ENCODE results near the gene ZFHX2.

The ZFHX2 gene

GRCh38 chr14:23494223-23494622 is 57.3 kb downstream of the ZFHX2 start:
- TF ChIP-seq CTCF (IDR thresholded peaks at IDR 0.05), result no peak
- no peak for TF ChIP-seq ZFX (IDR thresholded peaks at IDR 0.05; ENCODE audit: borderline replicate concordance)
- no peak overlapping the region for H3K27ac ChIP-seq

- TF ChIP-seq ZFX (IDR thresholded peaks at IDR 0.05; ENCODE audit: borderline replicate concordance) (no peak), CTCF (IDR thresholded peaks at IDR 0.05) (no peak)
- H3K27ac ChIP-seq, result no peak overlapping the region
Observed at GRCh38 chr14:23492618-23493272, 58.8 kb downstream of the ZFHX2 start.

- no peak overlapping the region for H3K27ac ChIP-seq
- TF ChIP-seq ZFX (IDR thresholded peaks at IDR 0.05; ENCODE audit: borderline replicate concordance) (no peak), CTCF (IDR thresholded peaks at IDR 0.05) (no peak)
Observed at GRCh38 chr14:23487216-23487615, 64.3 kb downstream of the ZFHX2 start.

GRCh38 chr14:23486036-23486435 is 65.5 kb downstream of the ZFHX2 start:
- no peak overlapping the region for H3K27ac ChIP-seq
- TF ChIP-seq CTCF (IDR thresholded peaks at IDR 0.05) (no peak), ZFX (IDR thresholded peaks at IDR 0.05; ENCODE audit: borderline replicate concordance) (no peak)

- H3K27ac ChIP-seq, result no peak overlapping the region
- TF ChIP-seq ZFX (IDR thresholded peaks at IDR 0.05; ENCODE audit: borderline replicate concordance) (no peak), CTCF (IDR thresholded peaks at IDR 0.05) (no peak)
Observed at GRCh38 chr14:23485326-23485725, 66.2 kb downstream of the ZFHX2 start.

GRCh38 chr14:23483236-23483854 is 68.2 kb downstream of the ZFHX2 start:
- H3K27ac ChIP-seq, result no peak overlapping the region
- TF ChIP-seq ZFX (IDR thresholded peaks at IDR 0.05; ENCODE audit: borderline replicate concordance) (no peak), CTCF (IDR thresholded peaks at IDR 0.05) (peak; percentile 57)

GRCh38 chr14:23482823-23483148 is 68.8 kb downstream of the ZFHX2 start:
- H3K27ac ChIP-seq, result no peak overlapping the region
- no peak for TF ChIP-seq ZFX (IDR thresholded peaks at IDR 0.05; ENCODE audit: borderline replicate concordance)
- TF ChIP-seq CTCF (IDR thresholded peaks at IDR 0.05), result no peak
